HCT116 (cell line): ENCODE results near the gene BABAM2. TPM values are rescaled to one million over a fixed set of nuclear protein-coding genes. Genes with fewer than 3 reads are reported as not detected.

ENCODE experiments used
- ATAC-seq: fragments of 200-7000 bp; cut with Tn5 transposase; 2 replicates; pipeline ENCODE4 v1.9.1; 2020; ENCODE audit warnings: mild to moderate bottlenecking, moderate library complexity
- BruUV-seq: library from RNA; stranded (reverse); fragments of 400-500 nt; replicated peaks from 2 replicates; lab custom pipeline; 2021; lab: Mats Ljungman, UMichigan
- CTCF ChIA-PET: fragments of 300-600 bp; sonication (Branson Sonifier 250); formaldehyde crosslinking; loops from one replicate; lab custom pipeline; 2021; ENCODE audit warnings: antibody characterized with exemption; lab: Charles Lee
- POLR2A ChIA-PET: fragments of 300-600, 350-600 bp; sonication (Branson Sonifier 250); formaldehyde crosslinking; loops from one replicate; lab custom pipeline; 2021; ENCODE audit warnings: antibody characterized with exemption; lab: Charles Lee
- RAD21 ChIA-PET, 2 experiments: fragments of 300-600 bp; sonication (Branson Sonifier 250); formaldehyde crosslinking; loops; one replicate each; lab custom pipeline; 2023; ENCODE audit warnings: low total read pairs in 2 of 2; ENCODE audit not compliant: uncharacterized antibody in 2 of 2, unreplicated experiment in 2 of 2, low non-redundant PET in 1 of 2; lab: Charles Lee
- DNase-seq: peaks from one replicate; pipeline ENCODE4 v3.0.0-alpha.2; 2010; ENCODE audit warnings: low read depth, low spot score
- H2AFZ ChIP-seq: fragments of 200-600 bp; shearing (Covaris generic), sonication (generic); 2 replicates; pipeline ENCODE4 v1.6.1; 2017; ENCODE audit warnings: low read depth, mixed run types, mixed read lengths, antibody characterized with exemption, low read length; ENCODE audit not compliant: poor library complexity, severe bottlenecking
- H3K27ac ChIP-seq: 2 replicates; pipeline ENCODE4 v1.5.1; 2012; ENCODE audit warnings: low read depth, low read length
- H3K27me3 ChIP-seq: fragments of 200-600 bp; sonication (generic); 2 replicates; pipeline ENCODE4 v1.6.1; 2016; ENCODE audit warnings: mixed run types, low read length, mixed read lengths; ENCODE audit not compliant: insufficient read depth
- H3K36me3 ChIP-seq, 2 experiments: fragments of 200-500 bp in 1 of 2; fragments of 200-600 bp in 1 of 2; sonication (Bioruptor generic) in 1 of 2; sonication (generic) in 1 of 2; 2 replicates each; pipeline versions ENCODE4 v1.5.1 to v1.6.1; 2014 to 2016; ENCODE audit warnings: low read length in 2 of 2, inconsistent platforms in 1 of 2, mixed read lengths in 1 of 2, mixed run types in 1 of 2; ENCODE audit not compliant: insufficient read depth in 2 of 2, control insufficient read depth in 1 of 2
- H3K4me1 ChIP-seq, 2 experiments: fragments of 200-600 bp in 1 of 2; sonication (generic) in 1 of 2; 2 replicates each; pipeline versions ENCODE4 v1.5.1 to v1.6.1; 2012 to 2017; ENCODE audit warnings: low read length in 2 of 2, inconsistent platforms in 1 of 2, mild to moderate bottlenecking in 1 of 2, mixed read lengths in 1 of 2, mixed run types in 1 of 2, moderate library complexity in 1 of 2; ENCODE audit not compliant: insufficient read depth in 2 of 2, control insufficient read depth in 1 of 2
- H3K4me2 ChIP-seq: fragments of 200-600 bp; sonication (generic); 2 replicates; pipeline ENCODE4 v1.6.1; 2017; ENCODE audit warnings: mixed run types, low read length, mixed read lengths
- H3K4me3 ChIP-seq, 2 experiments: fragments of 200-600 bp in 1 of 2; sonication (generic) in 1 of 2; replicated peaks in 1 of 2; 2 replicates each; pipeline ENCODE4 v1.5.1; 2011 to 2016; ENCODE audit warnings: low read length in 2 of 2, control low read depth in 1 of 2, low read depth in 1 of 2, mild to moderate bottlenecking in 1 of 2, mixed read lengths in 1 of 2, mixed run types in 1 of 2
- H3K79me2 ChIP-seq: fragments of 200-600 bp; sonication (generic); 2 replicates; pipeline ENCODE4 v1.6.1; 2017; ENCODE audit warnings: mild to moderate bottlenecking, mixed run types, low read length, moderate library complexity, mixed read lengths; ENCODE audit not compliant: insufficient read depth
- H3K9ac ChIP-seq: fragments of 200-600 bp; sonication (generic); 2 replicates; pipeline ENCODE4 v1.6.1; 2016; ENCODE audit warnings: low read length, mixed read lengths
- H3K9me2 ChIP-seq: fragments of 200-600 bp; sonication (generic), shearing (Covaris generic); 2 replicates; pipeline ENCODE4 v1.6.1; 2017; ENCODE audit warnings: mixed run types, mild to moderate bottlenecking, moderate library complexity; ENCODE audit not compliant: insufficient read depth
- H3K9me3 ChIP-seq, 2 experiments: fragments of 200-500 bp in 1 of 2; fragments of 200-600 bp in 1 of 2; sonication (Bioruptor generic) in 1 of 2; sonication (generic) in 1 of 2; 2 replicates each; pipeline ENCODE4 v1.6.1; 2014 to 2017; ENCODE audit warnings: low read length in 2 of 2, mixed read lengths in 2 of 2, inconsistent platforms in 1 of 2, low read depth in 1 of 2, mild to moderate bottlenecking in 1 of 2, mixed run types in 1 of 2, moderate library complexity in 1 of 2; ENCODE audit not compliant: control insufficient read depth in 1 of 2, insufficient read depth in 1 of 2
- H4K20me1 ChIP-seq: fragments of 200-600 bp; sonication (generic), shearing (Covaris generic); 2 replicates; pipeline ENCODE4 v1.6.1; 2017; ENCODE audit warnings: mixed run types, mild to moderate bottlenecking, moderate library complexity; ENCODE audit not compliant: insufficient read depth
- CBX3 ChIP-seq: IDR thresholded peaks from 2 replicates; pipeline ENCODE4 v1.6.1; 2012; ENCODE audit warnings: low read depth
- EGR1 ChIP-seq: IDR thresholded peaks from 2 replicates; pipeline ENCODE4 v1.6.1; 2012; ENCODE audit warnings: low read depth
- RAD21 ChIP-seq: IDR thresholded peaks from 2 replicates; pipeline ENCODE4 v1.6.1; 2012; ENCODE audit warnings: low read depth, mild to moderate bottlenecking
- SP1 ChIP-seq: IDR thresholded peaks from 2 replicates; pipeline ENCODE4 v1.6.1; 2012; ENCODE audit warnings: low read depth
- ZBTB33 ChIP-seq: IDR thresholded peaks from 2 replicates; pipeline ENCODE4 v1.6.1; 2011; ENCODE audit warnings: mild to moderate bottlenecking, low read length, moderate library complexity; ENCODE audit not compliant: insufficient replicate concordance; ENCODE audit errors: extremely low read depth
- ZFX ChIP-seq: fragments of 450-650 bp; IDR thresholded peaks from 2 replicates; pipeline ENCODE4 v1.6.1; 2017
- ZNF274 ChIP-seq: fragments of 200-500 bp; sonication (Bioruptor generic); IDR thresholded peaks from 2 replicates; pipeline ENCODE4 v1.6.1; 2014; ENCODE audit warnings: mild to moderate bottlenecking, low read depth, low read length, inconsistent platforms
- intact Hi-C: fragments of 100-400 bp; cut with micrococcal nuclease; formaldehyde crosslinking; loops from 2 replicates; pipeline ENCODE4 v1.10.0; 2022
- total RNA-seq: library from RNA; stranded (reverse); gene quantifications from one replicate; pipeline ENCODE4 v1.2.1, GENCODE V29; 2021; ENCODE audit not compliant: unreplicated experiment

Gene BABAM2
- total RNA-seq, 1 experiment from 2014 or later = 23.8 TPM

GRCh38 chr2:28352610-28353195 is 462.2 kb downstream of the BABAM2 start:
- intact Hi-C loops = no loop called here
- DNase-seq (no peak), ATAC-seq (no peak)
- Histone ChIP-seq H3K9me2 (no peaks in the 10 kb centered on the region), H3K36me3 (no peaks in the 10 kb centered on the region), H3K79me2 (no peaks in the 10 kb centered on the region), H3K9me3 (no peaks in the 10 kb centered on the region), H2AFZ (no peak overlapping the region), H3K4me1 (peaks cover 0 to 16% of the 10 kb centered on the region in 2 experiments; a peak in 1 of 4 replicates), H3K27me3 (no peaks in the 10 kb centered on the region), H4K20me1 (no peaks in the 10 kb centered on the region), H3K4me2 (no peak overlapping the region), H3K27ac (no peak overlapping the region), H3K9ac (no peak overlapping the region), H3K4me3 (no peak overlapping the region)
- BruUV-seq = no TSS peak
- TF ChIP-seq ZNF274 = no peak
- TF ChIP-seq EGR1 = no peak
- no peak for TF ChIP-seq SP1
- no peak for TF ChIP-seq CBX3
- CTCF ChIA-PET = no interaction called here
- POLR2A ChIA-PET = no interaction called here
- RAD21 ChIA-PET = no interaction called here

- H4K20me1 ChIP-seq = no peaks in the 10 kb centered on the region
- no peaks in the 10 kb centered on the region for H3K9me2 ChIP-seq
- no peaks in the 10 kb centered on the region for H3K79me2 ChIP-seq
- RAD21 ChIA-PET = no interaction called here
- POLR2A ChIA-PET = no interaction called here
- no peak for DNase-seq
- peaks cover 0 to 37% of the 10 kb centered on the region in 2 experiments; a peak in 3 of 4 replicates for H3K4me1 ChIP-seq
- H3K9ac ChIP-seq = no peak overlapping the region
- no peaks in the 10 kb centered on the region for H3K36me3 ChIP-seq
- no peak overlapping the region for H3K4me3 ChIP-seq
- H3K27ac ChIP-seq = no peak overlapping the region
- no peak for ATAC-seq
- CTCF ChIA-PET = no interaction called here
- H3K9me3 ChIP-seq = no peaks in the 10 kb centered on the region
- no peak overlapping the region for H2AFZ ChIP-seq
- no TSS peak for BruUV-seq
- TF ChIP-seq RAD21 = no peak
- no peak for TF ChIP-seq ZNF274
- no peak for TF ChIP-seq ZFX
- no peak for TF ChIP-seq ZBTB33
- TF ChIP-seq CBX3 = no peak
- TF ChIP-seq, all 23 proteins: peak for 0
- no peaks in the 10 kb centered on the region for H3K27me3 ChIP-seq
- H3K4me2 ChIP-seq = no peak overlapping the region
- intact Hi-C loops = no loop called here
Observed at GRCh38 chr2:28354920-28355520, 464.5 kb downstream of the BABAM2 start.
